Osteocyte (in vitro differentiated cells): Measurements from ENCODE around the gene ALCAM. TPM values are rescaled to one million over a fixed set of nuclear protein-coding genes. Genes with fewer than 3 reads are reported as not detected.
A peak's percentile ranks its signal among the peaks of the same experiment; 100 is the strongest.

ENCODE experiments used
- DNase-seq: peaks from one replicate; pipeline ENCODE4 v3.0.0; 2021; ENCODE audit warnings: mixed read lengths; ENCODE audit not compliant: unreplicated experiment; ENCODE audit errors: extremely low spot score
- H3K27ac Mint-ChIP-seq: one replicate; pipeline ENCODE4 v1.8.0; 2021; ENCODE audit warnings: mild to moderate bottlenecking, mixed read lengths; ENCODE audit not compliant: unreplicated experiment
- H3K27me3 Mint-ChIP-seq: one replicate; pipeline ENCODE4 v1.8.0; 2021; ENCODE audit warnings: mixed read lengths; ENCODE audit not compliant: unreplicated experiment
- H3K36me3 Mint-ChIP-seq: one replicate; pipeline ENCODE4 v1.8.0; 2021; ENCODE audit warnings: mixed read lengths; ENCODE audit not compliant: unreplicated experiment
- H3K4me1 Mint-ChIP-seq: one replicate; pipeline ENCODE4 v1.8.0; 2021; ENCODE audit warnings: mixed read lengths; ENCODE audit not compliant: unreplicated experiment
- H3K4me3 Mint-ChIP-seq: one replicate; pipeline ENCODE4 v1.8.0; 2021; ENCODE audit warnings: mild to moderate bottlenecking, moderate library complexity, mixed read lengths; ENCODE audit not compliant: unreplicated experiment
- H3K9me3 Mint-ChIP-seq: one replicate; pipeline ENCODE4 v1.8.0; 2021; ENCODE audit warnings: mixed read lengths; ENCODE audit not compliant: unreplicated experiment
- total RNA-seq: library from RNA; stranded (reverse); gene quantifications from 2 replicates; pipeline ENCODE4 v1.2.1, GENCODE V29; 2021
- TF ChIP-seq, protein P1 (sequence below): fragments of 200-600 bp; sonication (generic); IDR thresholded peaks from 2 replicates; pipeline ENCODE4 v1.5.0; 2021; ENCODE audit warnings: antibody characterized with exemption, mild to moderate bottlenecking, moderate library complexity

The ALCAM gene
- total RNA-seq, 1 donor from 2014 or later, result 242 TPM

DNA sequence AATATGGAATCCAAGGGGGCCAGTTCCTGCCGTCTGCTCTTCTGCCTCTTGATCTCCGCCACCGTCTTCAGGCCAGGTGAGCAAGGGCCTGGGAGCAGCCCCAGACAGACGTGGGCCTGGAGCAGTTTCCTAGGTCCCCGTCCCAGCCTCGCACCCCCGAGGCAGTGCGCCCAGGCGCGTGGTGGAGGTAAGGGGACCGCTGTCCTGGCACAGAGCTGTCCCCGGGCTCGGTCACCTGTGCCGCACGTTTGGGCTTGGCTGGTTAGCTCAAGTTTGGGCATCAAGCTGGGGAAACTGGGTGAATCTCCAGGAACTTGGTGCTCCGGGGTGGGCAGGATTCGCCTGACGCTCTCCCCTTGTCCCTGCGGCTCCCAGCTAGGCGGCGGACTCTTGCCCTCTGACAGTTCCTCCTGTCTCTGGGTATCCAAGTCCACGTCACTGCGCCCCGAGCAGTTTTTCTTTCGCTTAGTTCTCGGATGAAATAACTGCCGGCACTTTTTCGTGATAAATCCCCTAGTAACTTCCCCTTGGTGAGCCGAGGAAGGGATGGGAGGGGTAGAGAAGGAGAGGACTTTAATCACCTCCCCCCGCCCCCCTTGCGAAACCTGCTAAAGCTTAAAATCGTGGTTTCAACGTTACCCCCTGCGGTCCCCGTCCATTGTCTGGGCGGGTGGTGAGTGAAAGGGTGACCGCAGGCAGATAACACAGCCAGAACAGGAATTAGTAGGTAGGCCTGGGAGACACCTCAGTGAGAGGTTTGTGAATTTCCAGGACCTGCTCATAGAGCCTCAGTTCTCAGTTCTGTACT is 901 bp downstream of the ALCAM start:
- Mint-ChIP-seq H3K4me3 (peak overlapping the region; percentile 99), H3K4me1 (peaks cover 54% of the 10 kb centered on the region), H3K27me3 (no peaks in the 10 kb centered on the region), H3K27ac (peak overlapping the region; percentile 99), H3K36me3 (no peaks in the 10 kb centered on the region), H3K9me3 (no peaks in the 10 kb centered on the region)
- TF ChIP-seq, protein P1, sequence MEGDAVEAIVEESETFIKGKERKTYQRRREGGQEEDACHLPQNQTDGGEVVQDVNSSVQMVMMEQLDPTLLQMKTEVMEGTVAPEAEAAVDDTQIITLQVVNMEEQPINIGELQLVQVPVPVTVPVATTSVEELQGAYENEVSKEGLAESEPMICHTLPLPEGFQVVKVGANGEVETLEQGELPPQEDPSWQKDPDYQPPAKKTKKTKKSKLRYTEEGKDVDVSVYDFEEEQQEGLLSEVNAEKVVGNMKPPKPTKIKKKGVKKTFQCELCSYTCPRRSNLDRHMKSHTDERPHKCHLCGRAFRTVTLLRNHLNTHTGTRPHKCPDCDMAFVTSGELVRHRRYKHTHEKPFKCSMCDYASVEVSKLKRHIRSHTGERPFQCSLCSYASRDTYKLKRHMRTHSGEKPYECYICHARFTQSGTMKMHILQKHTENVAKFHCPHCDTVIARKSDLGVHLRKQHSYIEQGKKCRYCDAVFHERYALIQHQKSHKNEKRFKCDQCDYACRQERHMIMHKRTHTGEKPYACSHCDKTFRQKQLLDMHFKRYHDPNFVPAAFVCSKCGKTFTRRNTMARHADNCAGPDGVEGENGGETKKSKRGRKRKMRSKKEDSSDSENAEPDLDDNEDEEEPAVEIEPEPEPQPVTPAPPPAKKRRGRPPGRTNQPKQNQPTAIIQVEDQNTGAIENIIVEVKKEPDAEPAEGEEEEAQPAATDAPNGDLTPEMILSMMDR, result no peak
- DNase-seq, result peak; percentile 85

DNA sequence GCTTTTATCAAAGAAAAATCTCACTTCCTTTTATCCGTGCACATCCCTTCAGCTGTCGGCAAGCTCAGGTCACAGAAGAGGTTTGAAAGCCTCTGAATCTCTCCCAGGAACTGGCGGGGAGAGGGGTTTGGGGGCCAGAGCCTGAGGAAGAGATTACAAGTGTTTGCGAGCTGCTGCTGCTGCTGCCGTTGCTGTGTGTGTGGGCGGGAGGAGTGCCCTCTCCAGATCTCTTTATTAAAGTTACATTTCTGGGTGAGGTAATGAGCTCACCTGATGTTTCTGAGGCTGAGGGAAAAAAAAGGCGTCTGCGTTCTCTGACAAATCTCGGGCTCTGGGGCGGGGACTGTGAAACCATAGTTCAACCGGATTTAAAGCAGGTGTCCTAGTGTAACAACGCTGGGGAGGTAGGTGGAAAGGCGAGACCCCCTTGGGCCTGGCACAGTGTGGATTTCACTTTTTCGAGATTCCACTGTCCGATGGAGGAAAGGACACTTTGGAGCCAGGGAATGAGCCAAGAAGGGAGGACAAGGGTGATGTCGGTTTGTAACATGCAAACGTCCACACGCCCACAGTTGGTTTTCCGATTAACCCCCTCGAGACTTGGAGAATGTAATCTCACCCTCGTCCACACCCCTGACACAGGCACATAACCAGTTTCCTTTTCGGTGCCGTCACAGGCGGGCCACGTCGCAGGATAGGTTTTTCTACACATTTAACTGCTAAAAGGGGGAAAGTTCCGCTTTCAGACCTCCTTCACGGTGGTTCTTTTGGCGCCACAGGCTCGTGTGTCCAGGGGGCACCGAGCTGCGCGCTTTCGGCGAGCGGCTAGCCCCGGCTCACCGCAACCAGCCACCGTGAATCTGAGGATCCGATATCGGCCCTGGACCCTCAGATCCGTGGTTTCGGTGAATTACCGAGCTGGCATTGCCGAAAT is 2.1 kb downstream of the ALCAM start:
- TF ChIP-seq, protein P1, result no peak
- Mint-ChIP-seq H3K4me1 (peaks cover 54% of the 10 kb centered on the region), H3K36me3 (peaks cover 2% of the 10 kb centered on the region), H3K9me3 (no peaks in the 10 kb centered on the region), H3K27ac (peak overlapping the region; percentile 99), H3K4me3 (peak overlapping the region; percentile 99), H3K27me3 (no peaks in the 10 kb centered on the region)
- DNase-seq, result peak; percentile 81

DNA sequence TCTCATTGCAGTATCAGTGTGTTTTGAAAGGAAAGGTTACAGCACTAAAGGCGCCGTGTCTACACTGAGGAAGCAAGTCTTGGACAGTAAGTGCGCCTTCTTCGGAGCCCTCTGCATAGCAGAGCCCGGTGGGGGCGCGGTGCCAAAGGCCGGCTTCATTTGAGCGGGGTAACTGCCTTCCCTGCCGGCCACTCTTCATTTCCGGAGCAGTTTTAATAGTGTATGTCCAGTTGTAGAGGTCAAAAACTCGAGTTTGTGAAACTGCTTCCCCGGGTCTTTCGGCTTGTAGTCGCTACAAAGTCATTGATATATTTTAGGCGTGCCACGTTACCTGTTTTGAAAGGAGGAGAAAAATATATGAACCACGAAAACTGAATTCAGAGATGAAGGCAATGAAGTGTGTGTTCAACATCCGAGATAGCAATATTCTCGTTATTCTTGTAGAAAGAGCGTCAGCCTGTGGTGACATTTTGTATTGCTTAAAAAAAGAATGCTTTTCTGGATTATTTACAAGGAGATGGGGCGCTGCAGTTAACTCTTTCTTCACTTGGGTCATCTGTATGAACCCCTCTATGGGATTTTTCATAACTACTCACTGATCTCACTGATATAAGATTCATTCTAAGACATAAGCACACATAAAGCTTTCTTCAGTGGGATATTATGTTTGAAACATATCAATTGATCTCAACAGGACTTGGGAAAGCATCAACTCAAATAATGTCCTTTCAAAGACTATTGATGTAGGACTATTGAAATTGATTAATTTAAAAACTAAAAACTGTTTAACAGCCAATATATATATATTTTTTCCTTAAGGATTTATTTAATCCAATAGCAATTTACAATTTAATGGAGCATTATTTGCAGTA is 3.0 kb downstream of the ALCAM start:
- TF ChIP-seq, protein P1, result peak; percentile 68
- H3K4me1 Mint-ChIP-seq, result peaks cover 46% of the 10 kb centered on the region
- H3K27ac Mint-ChIP-seq, result peak overlapping the region; percentile 99
- DNase-seq, result peak; percentile 87
- H3K27me3 Mint-ChIP-seq, result no peaks in the 10 kb centered on the region
- peak overlapping the region; percentile 99 for H3K4me3 Mint-ChIP-seq
- H3K36me3 Mint-ChIP-seq, result peaks cover 2% of the 10 kb centered on the region
- H3K9me3 Mint-ChIP-seq, result no peaks in the 10 kb centered on the region

DNA sequence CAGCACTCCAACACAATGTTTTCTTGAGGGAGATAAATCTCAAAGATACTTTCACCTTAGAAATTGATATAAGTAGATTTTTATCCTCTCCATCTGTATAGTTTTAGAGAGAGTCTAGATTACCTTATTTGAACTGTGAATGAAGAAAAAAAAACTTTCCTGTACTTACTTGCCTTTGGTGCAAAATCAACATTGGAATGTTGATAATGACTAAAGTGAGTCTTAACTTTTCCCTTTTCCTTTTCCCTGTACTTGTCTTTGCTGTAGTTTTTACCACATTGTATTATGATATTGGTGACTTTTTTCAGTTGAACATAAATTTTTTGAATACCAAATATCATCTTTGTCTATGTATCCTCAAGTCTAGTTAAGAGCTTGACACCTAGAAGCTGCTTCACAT is 6.7 kb downstream of the ALCAM start:
- no peak for DNase-seq
- H3K9me3 Mint-ChIP-seq, result no peaks in the 10 kb centered on the region
- no peaks in the 10 kb centered on the region for H3K27me3 Mint-ChIP-seq
- H3K4me1 Mint-ChIP-seq, result peaks cover 50% of the 10 kb centered on the region
- H3K36me3 Mint-ChIP-seq, result peaks cover 4% of the 10 kb centered on the region
- peak overlapping the region; percentile 58 for H3K27ac Mint-ChIP-seq
- no peak overlapping the region for H3K4me3 Mint-ChIP-seq
- TF ChIP-seq, protein P1, result no peak
